Cardiac muscle cell (in vitro differentiated cells and primary cell): ENCODE measurements around the gene ST7. TPM values are rescaled to one million over a fixed set of nuclear protein-coding genes. Genes with fewer than 3 reads are reported as not detected.

ENCODE experiments used
- DNase-seq, 2 donors: peaks; one replicate each; pipeline versions ENCODE4 v3.0.0 to v3.0.0-alpha.2; 2010 to 2017; ENCODE audit warnings: low read depth in 1 of 2, low spot score in 1 of 2
- H3K27ac ChIP-seq: fragments of 200-600 bp; sonication (generic); 2 replicates; pipeline ENCODE4 v1.5.1; 2016
- H3K27me3 ChIP-seq: fragments of 200-600 bp; sonication (generic); 2 replicates; pipeline ENCODE4 v1.6.0; 2016; ENCODE audit warnings: control low read depth
- H3K36me3 ChIP-seq: fragments of 200-600 bp; sonication (generic); 2 replicates; pipeline ENCODE4 v1.5.1; 2016; ENCODE audit warnings: control low read depth
- H3K4me1 ChIP-seq: fragments of 200-600 bp; sonication (generic); 2 replicates; pipeline ENCODE4 v1.8.1; 2017; ENCODE audit warnings: low read depth, mild to moderate bottlenecking, mixed run types
- H3K4me3 ChIP-seq: fragments of 200-600 bp; sonication (generic); 2 replicates; pipeline ENCODE4 v1.5.1; 2016; ENCODE audit warnings: mild to moderate bottlenecking
- H3K9me3 ChIP-seq: fragments of 200-600 bp; sonication (generic); 2 replicates; pipeline ENCODE4 v1.5.1; 2017; ENCODE audit warnings: low read depth, mild to moderate bottlenecking, control low read depth
- CTCF ChIP-seq: IDR thresholded peaks from 2 replicates; pipeline ENCODE4 v1.5.1; 2012; ENCODE audit warnings: low read depth, mild to moderate bottlenecking, low read length
- polyA plus RNA-seq: library from polyadenylated mRNA; unstranded; fragments of >200 nt; fragmentation: Nextera tagmentation; extraction: Ambion mirVana; gene quantifications from 2 replicates; pipeline ENCODE4 v1.2.1, GENCODE V29; 2016
- total RNA-seq: library from RNA; depleted of rRNA; stranded (reverse); fragments of >200 nt; gene quantifications from 2 replicates; pipeline ENCODE4 v1.2.3, GENCODE V29; 2016

ST7 gene
- total and polyA plus RNA-seq, 2 experiments from 2014 or later: 83.5 to 96.7 TPM

GRCh38 chr7:117212969-117213877 is 259.9 kb downstream of the ST7 start:
- H3K27ac ChIP-seq: peak overlapping the region; percentile 11
- peak; percentile 97 for TF ChIP-seq CTCF
- no peak overlapping the region for H3K4me3 ChIP-seq
- no peaks in the 10 kb centered on the region for H3K27me3 ChIP-seq
- DNase-seq: peak; percentile 72 to 79
- H3K4me1 ChIP-seq: peaks cover 33% of the 10 kb centered on the region
- peaks cover 26% of the 10 kb centered on the region for H3K36me3 ChIP-seq
- H3K9me3 ChIP-seq: no peaks in the 10 kb centered on the region

- H3K27ac ChIP-seq: peak overlapping the region; percentile 31
- peaks cover 28% of the 10 kb centered on the region for H3K4me1 ChIP-seq
- no peaks in the 10 kb centered on the region for H3K27me3 ChIP-seq
- no peak overlapping the region for H3K4me3 ChIP-seq
- no peaks in the 10 kb centered on the region for H3K9me3 ChIP-seq
- no peak for TF ChIP-seq CTCF
- peaks cover 15% of the 10 kb centered on the region for H3K36me3 ChIP-seq
- no peak for DNase-seq
These were observed 262.7 kb downstream of the ST7 start for GRCh38 chr7:117216010-117216409.

- Histone ChIP-seq H3K4me3 (no peak overlapping the region), H3K4me1 (peaks cover 26% of the 10 kb centered on the region), H3K27ac (peak overlapping the region; percentile 31), H3K36me3 (peaks cover 15% of the 10 kb centered on the region), H3K9me3 (no peaks in the 10 kb centered on the region), H3K27me3 (no peaks in the 10 kb centered on the region)
- DNase-seq: peak in 1 of 2 donors; percentile 62
- no peak for TF ChIP-seq CTCF
These were observed 263.3 kb downstream of the ST7 start for GRCh38 chr7:117216436-117217069.

- Histone ChIP-seq H3K4me1 (peaks cover 26% of the 10 kb centered on the region), H3K36me3 (peaks cover 15% of the 10 kb centered on the region), H3K27ac (peak overlapping the region; percentile 56), H3K27me3 (no peaks in the 10 kb centered on the region), H3K4me3 (no peak overlapping the region), H3K9me3 (no peaks in the 10 kb centered on the region)
- no peak for TF ChIP-seq CTCF
- peak in 1 of 2 donors; percentile 33 for DNase-seq
These were observed 264.1 kb downstream of the ST7 start for GRCh38 chr7:117217106-117218035.

GRCh38 chr7:117218700-117219099 is 265.4 kb downstream of the ST7 start:
- no peak for TF ChIP-seq CTCF
- Histone ChIP-seq H3K9me3 (no peaks in the 10 kb centered on the region), H3K4me3 (no peak overlapping the region), H3K27me3 (no peaks in the 10 kb centered on the region), H3K36me3 (peaks cover 23% of the 10 kb centered on the region), H3K4me1 (peaks cover 20% of the 10 kb centered on the region), H3K27ac (peak overlapping the region; percentile 56)
- DNase-seq: no peak
